H1 (cell line): Measurements from ENCODE around the gene IDUA. TPM values are rescaled to one million over a fixed set of nuclear protein-coding genes. Genes with fewer than 3 reads are reported as not detected.

Experiments
- CTCF ChIA-PET: fragments of 300-600 bp; sonication (Branson Sonifier 250); formaldehyde crosslinking; loops from one replicate; lab custom pipeline; 2021; ENCODE audit not compliant: partially characterized antibody; lab: Charles Lee
- POLR2A ChIA-PET: fragments of 300-600 bp; sonication (Branson Sonifier 250); formaldehyde crosslinking; loops from one replicate; lab custom pipeline; 2021; ENCODE audit warnings: inconsistent platforms; ENCODE audit not compliant: partially characterized antibody; lab: Charles Lee
- DNase-seq, 2 experiments: peaks; one replicate each; pipeline versions ENCODE4 v3.0.0 to v3.0.0-alpha.2; 2010 to 2022; ENCODE audit warnings: low spot score in 2 of 2, low read depth in 1 of 2, mixed read lengths in 1 of 2
- FAIRE-seq: peaks from 2 replicates; lab custom pipeline; 2011; peaks lifted over from hg19 to GRCh38; lab: Jason Lieb, UNC
- H2AFZ ChIP-seq: 2 replicates; pipeline ENCODE4 v1.8.1; 2012; ENCODE audit warnings: low read length, inconsistent platforms
- H2AK5ac ChIP-seq: 2 replicates; pipeline ENCODE4 v1.6.1; 2013; ENCODE audit warnings: low read depth, low read length
- H2BK120ac ChIP-seq: replicated peaks from 2 replicates; pipeline ENCODE3; 2013; ENCODE audit warnings: low read depth, low read length, inconsistent platforms
- H2BK12ac ChIP-seq: 2 replicates; pipeline ENCODE4 v1.6.1; 2013; ENCODE audit warnings: low read depth, low read length
- H2BK15ac ChIP-seq: 2 replicates; pipeline ENCODE4 v1.6.1; 2013; ENCODE audit warnings: low read length
- H2BK20ac ChIP-seq: 2 replicates; pipeline ENCODE4 v1.6.1; 2013; ENCODE audit warnings: low read length
- H2BK5ac ChIP-seq: 2 replicates; pipeline ENCODE4 v1.6.1; 2013; ENCODE audit warnings: low read depth, low read length
- H3K14ac ChIP-seq: 2 replicates; pipeline ENCODE4 v1.6.1; 2013; ENCODE audit warnings: inconsistent platforms; ENCODE audit not compliant: insufficient read length
- H3K18ac ChIP-seq: 2 replicates; pipeline ENCODE4 v1.6.1; 2013; ENCODE audit warnings: low read length; ENCODE audit errors: extremely low read depth
- H3K23ac ChIP-seq: 2 replicates; pipeline ENCODE4 v1.6.1; 2013; ENCODE audit warnings: inconsistent platforms; ENCODE audit not compliant: insufficient read length
- H3K23me2 ChIP-seq: 2 replicates; pipeline ENCODE4 v1.6.1; 2013; ENCODE audit warnings: low read depth, low read length
- H3K27ac ChIP-seq: 2 replicates; pipeline ENCODE4 v1.6.1; 2011; ENCODE audit warnings: low read depth, low read length, inconsistent platforms
- H3K27me3 ChIP-seq, 4 experiments: replicated peaks in 1 of 4; 1 replicate in 1 of 4; 2 replicates in 3 of 4; pipeline versions ENCODE4 v1.6.1 to v1.8.1; 2011 to 2013; ENCODE audit warnings: low read length in 3 of 4, mild to moderate bottlenecking in 3 of 4, inconsistent platforms in 2 of 4, mixed read lengths in 2 of 4, moderate library complexity in 1 of 4; ENCODE audit not compliant: control insufficient read depth in 3 of 4, insufficient read depth in 3 of 4; ENCODE audit errors: extremely low read depth in 1 of 4
- H3K36me3 ChIP-seq, 4 experiments: 2 replicates each; pipeline versions ENCODE4 v1.6.1 to v1.8.1; 2011 to 2013; ENCODE audit warnings: mild to moderate bottlenecking in 4 of 4, low read length in 3 of 4, moderate library complexity in 2 of 4, control low read depth in 1 of 4, inconsistent platforms in 1 of 4; ENCODE audit not compliant: insufficient read depth in 4 of 4, control insufficient read depth in 2 of 4
- H3K4ac ChIP-seq: replicated peaks from 2 replicates; pipeline ENCODE3; 2013; ENCODE audit warnings: low read length, low read depth, mixed read lengths, inconsistent platforms; ENCODE audit not compliant: insufficient read length
- H3K4me1 ChIP-seq, 4 experiments: replicated peaks in 1 of 4; 1 replicate in 1 of 4; 2 replicates in 3 of 4; pipeline versions ENCODE4 v1.6.1 to v1.8.1; 2011 to 2013; ENCODE audit warnings: low read length in 3 of 4, inconsistent platforms in 2 of 4, mixed read lengths in 1 of 4; ENCODE audit not compliant: insufficient read depth in 4 of 4, control insufficient read depth in 3 of 4
- H3K4me2 ChIP-seq, 2 experiments: 2 replicates each; pipeline versions ENCODE4 v1.6.1 to v1.8.1; 2011 to 2013; ENCODE audit warnings: low read depth in 2 of 2, low read length in 2 of 2, control low read depth in 1 of 2, inconsistent platforms in 1 of 2, mild to moderate bottlenecking in 1 of 2; ENCODE audit not compliant: insufficient read depth in 1 of 2
- H3K4me3 ChIP-seq, 4 experiments: fragments of 200-600, 300-600 bp in 1 of 4; sonication (generic), shearing (Covaris generic), sonication (Bioruptor Twin) in 1 of 4; 2 replicates each; pipeline versions ENCODE4 v1.5.1 to v1.8.1; 2011 to 2016; ENCODE audit warnings: low read length in 4 of 4, low read depth in 3 of 4, control low read depth in 2 of 4, inconsistent platforms in 2 of 4, mild to moderate bottlenecking in 2 of 4, mixed read lengths in 1 of 4, moderate library complexity in 1 of 4; ENCODE audit not compliant: insufficient read depth in 2 of 4; ENCODE audit errors: extremely low read depth in 1 of 4
- H3K56ac ChIP-seq: replicated peaks from 2 replicates; pipeline ENCODE3; 2013; ENCODE audit warnings: low read depth, mild to moderate bottlenecking, mixed read lengths, low read length, inconsistent platforms; ENCODE audit not compliant: insufficient read length
- H3K79me1 ChIP-seq: 2 replicates; pipeline ENCODE4 v1.6.1; 2013; ENCODE audit warnings: low read depth, low read length, control low read depth
- H3K79me2 ChIP-seq, 2 experiments: 2 replicates each; pipeline versions ENCODE4 v1.6.1 to v1.8.1; 2012 to 2013; ENCODE audit warnings: low read length in 2 of 2, mild to moderate bottlenecking in 2 of 2, inconsistent platforms in 1 of 2; ENCODE audit not compliant: insufficient read depth in 2 of 2, control insufficient read depth in 1 of 2
- H3K9ac ChIP-seq, 4 experiments: replicated peaks in 1 of 4; 1 replicate in 1 of 4; 2 replicates in 3 of 4; pipeline versions ENCODE4 v1.6.1 to v1.8.1; 2011 to 2013; ENCODE audit warnings: low read depth in 3 of 4, low read length in 3 of 4, control low read depth in 2 of 4, mild to moderate bottlenecking in 2 of 4, moderate library complexity in 2 of 4, inconsistent platforms in 1 of 4; ENCODE audit errors: extremely low read depth in 1 of 4
- H3K9me3 ChIP-seq, 2 experiments: 2 replicates each; pipeline versions ENCODE4 v1.6.1 to v1.8.1; 2012 to 2013; ENCODE audit warnings: mild to moderate bottlenecking in 2 of 2, moderate library complexity in 2 of 2, control low read depth in 1 of 2, inconsistent platforms in 1 of 2, low read depth in 1 of 2, low read length in 1 of 2, mixed read lengths in 1 of 2; ENCODE audit not compliant: insufficient read depth in 2 of 2
- H4K20me1 ChIP-seq, 2 experiments: replicated peaks in 1 of 2; 2 replicates each; pipeline versions ENCODE3 to v1.8.1; 2011 to 2013; ENCODE audit warnings: inconsistent platforms in 2 of 2, low read length in 2 of 2, mild to moderate bottlenecking in 1 of 2; ENCODE audit not compliant: insufficient read depth in 2 of 2, control insufficient read depth in 1 of 2
- H4K5ac ChIP-seq: 2 replicates; pipeline ENCODE4 v1.6.1; 2013; ENCODE audit warnings: low read length, low read depth, mixed read lengths, inconsistent platforms; ENCODE audit not compliant: insufficient read length
- H4K8ac ChIP-seq: 2 replicates; pipeline ENCODE4 v1.8.0; 2013; ENCODE audit warnings: mild to moderate bottlenecking, moderate library complexity, low read length, inconsistent platforms; ENCODE audit not compliant: insufficient read depth; ENCODE audit errors: extremely low read depth
- H4K91ac ChIP-seq: replicated peaks from 2 replicates; pipeline ENCODE3; 2013; ENCODE audit warnings: low read length, mixed read lengths, inconsistent platforms; ENCODE audit not compliant: insufficient read length
- ATF2 ChIP-seq: IDR thresholded peaks from 2 replicates; pipeline ENCODE4 v1.6.1; 2012; ENCODE audit warnings: low read length, inconsistent platforms
- BACH1 ChIP-seq: IDR thresholded peaks from 2 replicates; pipeline ENCODE4 v1.6.1; 2012; ENCODE audit warnings: low read length, improper control_type of control experiment
- RFX5 ChIP-seq: IDR thresholded peaks from 2 replicates; pipeline ENCODE4 v1.6.1; 2011; ENCODE audit warnings: low read depth, low read length, improper control_type of control experiment, borderline replicate concordance
- WGBS, 2 experiments: shearing (Covaris generic) in 1 of 2; methylation state at CpG; one replicate each; pipeline versions ENCODE4 v1.1.6 to v1.1.7; 2013 to 2015; ENCODE audit warnings: low lambda C conversion rate in 2 of 2, mixed read lengths in 2 of 2, inconsistent platforms in 1 of 2, low coverage in 1 of 2, missing lambda C conversion rate in 1 of 2; ENCODE audit not compliant: insufficient replicate concordance in 2 of 2, insufficient coverage in 1 of 2, insufficient read length in 1 of 2; ENCODE audit errors: extremely low coverage in 1 of 2, missing lambda C conversion rate in 1 of 2; 5-methylcytosine and 5-hydroxymethylcytosine counted together
- polyA plus RNA-seq, 7 experiments: library from polyadenylated mRNA; depleted of rRNA in 3 of 7; stranded (reverse) in 5 of 7; unstranded in 2 of 7; fragments of >200 nt in 5 of 7; fragments of 200-250 nt in 2 of 7; gene quantifications; 1 replicate in 5 of 7; 2 replicates in 1 of 7; 4 replicates in 1 of 7; pipeline versions ENCODE4 v1.2.1 to v1.2.3, GENCODE V29; 2011 to 2013; ENCODE audit warnings: missing spikeins in 2 of 7, mixed read lengths in 2 of 7
- total RNA-seq: library from RNA; stranded (reverse); fragmentation: NEBNext Ultra II Directional; extraction: Animal tissue kit (Norgen Biotek cat#: 25700); gene quantifications from 2 replicates; pipeline ENCODE4 v1.2.1, GENCODE V29; 2021
- TF ChIP-seq, protein P1 (sequence below): IDR thresholded peaks from 2 replicates; pipeline ENCODE4 v1.6.1; 2011; ENCODE audit warnings: low read depth, mild to moderate bottlenecking, low read length; ENCODE audit not compliant: insufficient read depth

The IDUA gene
- total and polyA plus RNA-seq, 2 of the 8 experiments (the other 6 are each of a cell fraction or from before 2014, with no cell fraction given), result 2.8 to 4.8 TPM

DNA sequence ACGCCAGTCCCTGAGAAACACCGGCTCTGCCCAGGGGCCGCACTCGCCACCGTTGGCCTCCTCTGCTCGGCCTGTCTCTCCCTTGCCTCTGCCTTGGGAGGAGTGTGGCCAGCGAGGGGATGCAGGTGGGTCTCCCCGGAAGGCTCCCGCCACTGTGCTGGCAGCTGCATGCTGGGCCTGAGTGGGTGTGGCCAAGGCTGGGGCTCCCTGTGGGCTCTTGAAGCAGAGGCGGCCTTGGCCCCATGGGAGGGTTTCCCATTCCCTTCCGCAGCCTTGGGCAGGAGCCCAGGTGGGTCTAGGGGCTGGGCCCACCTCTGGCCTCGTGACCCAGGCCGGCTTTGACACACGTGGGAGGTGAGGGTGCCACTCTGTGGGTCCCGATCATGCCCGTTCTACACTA is 43.7 kb downstream of the IDUA start:
- no peak for DNase-seq
- H3K79me2 ChIP-seq, result no peaks in the 10 kb centered on the region
- no peak overlapping the region for H2AK5ac ChIP-seq
- H2BK120ac ChIP-seq, result no peak overlapping the region
- H4K91ac ChIP-seq, result no peak overlapping the region
- H3K36me3 ChIP-seq, result peaks cover 0 to 5% (median 4%) of the 10 kb centered on the region in 4 experiments; a peak in 4 of 8 replicates
- H3K9ac ChIP-seq, result no peak overlapping the region
- H4K5ac ChIP-seq, result no peak overlapping the region
- no peak overlapping the region for H3K23ac ChIP-seq
- 0 out of 2 replicates have a peak overlapping the region, but pooled peaks have one; percentile 97 for H2BK15ac ChIP-seq
- H3K27ac ChIP-seq, result no peak overlapping the region
- H3K14ac ChIP-seq, result no peak overlapping the region
- FAIRE-seq, result no peak
- no peak overlapping the region; the same call in 1 of the 2 replicates for H2BK5ac ChIP-seq
- H2BK20ac ChIP-seq, result no peak overlapping the region
- H3K4ac ChIP-seq, result no peak overlapping the region
- no peak overlapping the region; a peak in 1 of 4 replicates for H3K4me2 ChIP-seq
- TF ChIP-seq RFX5, result no peak
- TF ChIP-seq ATF2, result no peak
- no peak for TF ChIP-seq BACH1
- TF ChIP-seq, protein P1, sequence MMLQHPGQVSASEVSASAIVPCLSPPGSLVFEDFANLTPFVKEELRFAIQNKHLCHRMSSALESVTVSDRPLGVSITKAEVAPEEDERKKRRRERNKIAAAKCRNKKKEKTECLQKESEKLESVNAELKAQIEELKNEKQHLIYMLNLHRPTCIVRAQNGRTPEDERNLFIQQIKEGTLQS, result no peak
- no peak overlapping the region for H3K56ac ChIP-seq
- H3K23me2 ChIP-seq, result no peaks in the 10 kb centered on the region
- CTCF ChIA-PET, result interaction anchor here (1.1 to 1.2 kb wide), 2 partner anchors 20 to 63 kb away, joined by 3 read pairs; no protein-coding TSS in a partner anchor
- POLR2A ChIA-PET, result no interaction called here
- H3K18ac ChIP-seq, result no peak overlapping the region; the same call in 1 of the 2 replicates
- WGBS, 2 experiments, result 80% methylated on average over 13 of the region's 16 CpGs; no CpG with 5 or more reads in 1 of the 2 experiments
- H3K79me1 ChIP-seq, result no peaks in the 10 kb centered on the region
- H3K4me3 ChIP-seq, result no peak overlapping the region
- 0 out of 7 replicates have a peak, but pooled peaks cover 0 to 4% (median 0%) of the 10 kb centered on the region in 4 experiments for H3K27me3 ChIP-seq
- peaks cover 0 to 8% of the 10 kb centered on the region in 2 experiments for H4K20me1 ChIP-seq
- no peaks in the 10 kb centered on the region for H3K9me3 ChIP-seq
- H2BK12ac ChIP-seq, result no peak overlapping the region
- peak overlapping the region; percentile 71; the same call in 1 of the 2 replicates for H4K8ac ChIP-seq
- H2AFZ ChIP-seq, result no peak overlapping the region
- H3K4me1 ChIP-seq, result peaks cover 0 to 12% (median 3%) of the 10 kb centered on the region in 4 experiments; a peak in 4 of 7 replicates
